SK-N-SH (cell line): ENCODE measurements around the gene POMGNT1. TPM values are rescaled to one million over a fixed set of nuclear protein-coding genes. Genes with fewer than 3 reads are reported as not detected.

ENCODE experiments used
- CTCF ChIA-PET: fragments of 300-600, 350-600 bp; formaldehyde crosslinking; extraction: SDS; loops from one replicate; lab custom pipeline; 2021; lab: Yijun Ruan, JAX
- POLR2A ChIA-PET: fragments of 350-600 bp; sonication (Branson Sonifier 250); formaldehyde crosslinking; extraction: SDS; loops from one replicate; lab custom pipeline; 2020; ENCODE audit warnings: antibody characterized with exemption, inconsistent platforms; lab: Yijun Ruan, JAX
- DNase-seq: peaks from one replicate; pipeline ENCODE4 v3.0.0; 2012
- H2AFZ ChIP-seq: fragments of 200-600 bp; sonication (generic); 2 replicates; pipeline ENCODE4 v1.8.1; 2016; ENCODE audit warnings: antibody characterized with exemption, mild to moderate bottlenecking, low read depth
- H3F3A ChIP-seq: fragments of 200-600 bp; sonication (generic); replicated peaks from 2 replicates; pipeline ENCODE3; 2016; ENCODE audit warnings: antibody characterized with exemption, mild to moderate bottlenecking; ENCODE audit not compliant: insufficient read depth
- H3K27ac ChIP-seq, 2 experiments: fragments of 200-500 bp in 1 of 2; fragments of 200-600 bp in 1 of 2; sonication (Bioruptor generic) in 1 of 2; sonication (generic), shearing (Covaris generic) in 1 of 2; 2 replicates each; pipeline versions ENCODE4 v1.5.1 to v1.6.1; 2014 to 2016; ENCODE audit warnings: low read depth in 2 of 2, inconsistent platforms in 1 of 2, low read length in 1 of 2, mild to moderate bottlenecking in 1 of 2, mixed read lengths in 1 of 2
- H3K27me3 ChIP-seq: fragments of 200-600 bp; sonication (generic), shearing (Covaris generic); 2 replicates; pipeline ENCODE4 v1.6.1; 2016; ENCODE audit warnings: mixed run types; ENCODE audit not compliant: insufficient read depth
- H3K36me3 ChIP-seq, 2 experiments: fragments of 200-500 bp in 1 of 2; fragments of 200-600 bp in 1 of 2; sonication (Bioruptor generic) in 1 of 2; sonication (generic) in 1 of 2; replicated peaks in 1 of 2; 2 replicates each; pipeline versions ENCODE3 to v1.5.1; 2014 to 2016; ENCODE audit warnings: low read length in 1 of 2, mild to moderate bottlenecking in 1 of 2; ENCODE audit not compliant: insufficient read depth in 2 of 2, control insufficient read depth in 1 of 2
- H3K4me1 ChIP-seq, 2 experiments: fragments of 200-500 bp in 1 of 2; fragments of 200-600 bp in 1 of 2; sonication (Bioruptor generic) in 1 of 2; sonication (generic), shearing (Covaris generic) in 1 of 2; 2 replicates each; pipeline versions ENCODE4 v1.5.1 to v1.6.1; 2014 to 2016; ENCODE audit warnings: low read depth in 1 of 2, low read length in 1 of 2, mixed run types in 1 of 2; ENCODE audit not compliant: insufficient read depth in 2 of 2, control insufficient read depth in 1 of 2
- H3K4me2 ChIP-seq: fragments of 200-600 bp; sonication (generic), shearing (Covaris generic); 2 replicates; pipeline ENCODE4 v1.6.1; 2017; ENCODE audit warnings: mixed run types
- H3K4me3 ChIP-seq, 2 experiments: fragments of 200-500 bp in 1 of 2; fragments of 200-600 bp in 1 of 2; sonication (Bioruptor generic) in 1 of 2; sonication (generic), shearing (Covaris generic) in 1 of 2; 2 replicates each; pipeline versions ENCODE4 v1.5.1 to v1.8.1; 2014 to 2016; ENCODE audit warnings: low read depth in 2 of 2, inconsistent platforms in 1 of 2, low read length in 1 of 2, mild to moderate bottlenecking in 1 of 2, mixed read lengths in 1 of 2, moderate library complexity in 1 of 2
- H3K79me2 ChIP-seq: fragments of 200-600 bp; sonication (generic); 2 replicates; pipeline ENCODE4 v1.8.1; 2017; ENCODE audit warnings: mild to moderate bottlenecking; ENCODE audit not compliant: insufficient read depth
- H3K9ac ChIP-seq: fragments of 200-600 bp; sonication (generic); 2 replicates; pipeline ENCODE4 v1.6.1; 2017; ENCODE audit warnings: mixed run types
- H3K9me2 ChIP-seq: fragments of 200-600 bp; sonication (generic); 2 replicates; pipeline ENCODE4 v1.6.1; 2017; ENCODE audit warnings: mixed run types
- H3K9me3 ChIP-seq: fragments of 200-600 bp; sonication (generic); 2 replicates; pipeline ENCODE4 v1.6.1; 2017; ENCODE audit warnings: mixed run types, mild to moderate bottlenecking, moderate library complexity
- H4K20me1 ChIP-seq: fragments of 200-600 bp; sonication (generic); 2 replicates; pipeline ENCODE4 v1.6.1; 2017; ENCODE audit warnings: mild to moderate bottlenecking, mixed run types; ENCODE audit not compliant: insufficient read depth
- ELF1 ChIP-seq: IDR thresholded peaks from 2 replicates; pipeline ENCODE4 v1.4.0; 2012
- FOSL2 ChIP-seq: IDR thresholded peaks from 2 replicates; pipeline ENCODE4 v1.4.0; 2012; ENCODE audit warnings: low read depth, mild to moderate bottlenecking, moderate library complexity, borderline replicate concordance
- FOXM1 ChIP-seq: IDR thresholded peaks from 2 replicates; pipeline ENCODE4 v1.4.0; 2012; ENCODE audit warnings: low read depth, mild to moderate bottlenecking
- GATA2 ChIP-seq: sonication (generic); formaldehyde crosslinking; IDR thresholded peaks from 2 replicates; pipeline ENCODE4 v1.5.0; 2020; ENCODE audit warnings: mild to moderate bottlenecking, missing genetic modification reagents
- NFIC ChIP-seq: IDR thresholded peaks from 2 replicates; pipeline ENCODE4 v1.4.0; 2012; ENCODE audit warnings: borderline replicate concordance
- RAD21 ChIP-seq: IDR thresholded peaks from 2 replicates; pipeline ENCODE4 v1.6.1; 2012; ENCODE audit warnings: mild to moderate bottlenecking, low read length
- RCOR1 ChIP-seq: fragments of 150-350 bp; IDR thresholded peaks from 2 replicates; pipeline ENCODE4 v1.6.1; 2017; ENCODE audit warnings: antibody characterized with exemption, low read length
- SIN3A ChIP-seq: IDR thresholded peaks from 2 replicates; pipeline ENCODE4 v1.6.1; 2012; ENCODE audit warnings: low read depth, mild to moderate bottlenecking, low read length, moderate library complexity, borderline replicate concordance
- TEAD4 ChIP-seq: IDR thresholded peaks from 2 replicates; pipeline ENCODE4 v1.4.0; 2012; ENCODE audit warnings: mild to moderate bottlenecking, borderline replicate concordance; ENCODE audit not compliant: insufficient read depth
- WGBS: methylation state at CpG from one replicate; pipeline ENCODE4 v1.1.6; 2017; ENCODE audit warnings: low lambda C conversion rate; 5-methylcytosine and 5-hydroxymethylcytosine counted together
- polyA plus RNA-seq, 3 experiments: library from polyadenylated mRNA; depleted of rRNA; stranded (reverse); fragments of >200 nt; gene quantifications; 2 replicates each; pipeline ENCODE4 v1.2.3, GENCODE V29; 2012
- TF ChIP-seq, protein P1 (sequence below): IDR thresholded peaks from 2 replicates; pipeline ENCODE4 v1.4.0; 2012; ENCODE audit warnings: low read depth, borderline replicate concordance
- TF ChIP-seq, protein P2 (sequence below): fragments of 200-600 bp; sonication (generic); IDR thresholded peaks from 2 replicates; pipeline ENCODE4 v1.6.1; 2017; ENCODE audit warnings: antibody characterized with exemption, mild to moderate bottlenecking, moderate library complexity

The POMGNT1 gene
- polyA plus RNA-seq, 1 of the 3 experiments (the other 2 are of a cell fraction), result 165 TPM

DNA sequence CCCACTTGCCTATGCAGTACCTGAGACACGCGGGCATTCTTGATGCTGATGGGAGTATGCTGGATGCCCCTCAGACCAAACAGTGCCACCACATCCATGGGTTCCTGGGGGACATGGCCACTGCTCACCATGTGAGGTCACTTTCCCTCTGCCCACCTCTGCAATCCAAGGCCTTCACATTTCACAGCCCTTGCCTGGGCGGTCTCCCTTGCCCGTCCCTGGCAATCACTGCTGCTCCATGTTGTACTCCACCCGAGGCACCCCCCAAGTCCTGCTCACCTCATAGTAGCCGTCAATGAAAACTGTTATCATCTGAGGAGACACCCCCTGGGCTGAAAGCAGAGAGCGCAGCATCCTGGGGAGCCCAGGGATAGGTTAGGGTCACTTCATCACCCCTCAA is 4.9 kb downstream of the POMGNT1 start:
- TF ChIP-seq, protein P1, sequence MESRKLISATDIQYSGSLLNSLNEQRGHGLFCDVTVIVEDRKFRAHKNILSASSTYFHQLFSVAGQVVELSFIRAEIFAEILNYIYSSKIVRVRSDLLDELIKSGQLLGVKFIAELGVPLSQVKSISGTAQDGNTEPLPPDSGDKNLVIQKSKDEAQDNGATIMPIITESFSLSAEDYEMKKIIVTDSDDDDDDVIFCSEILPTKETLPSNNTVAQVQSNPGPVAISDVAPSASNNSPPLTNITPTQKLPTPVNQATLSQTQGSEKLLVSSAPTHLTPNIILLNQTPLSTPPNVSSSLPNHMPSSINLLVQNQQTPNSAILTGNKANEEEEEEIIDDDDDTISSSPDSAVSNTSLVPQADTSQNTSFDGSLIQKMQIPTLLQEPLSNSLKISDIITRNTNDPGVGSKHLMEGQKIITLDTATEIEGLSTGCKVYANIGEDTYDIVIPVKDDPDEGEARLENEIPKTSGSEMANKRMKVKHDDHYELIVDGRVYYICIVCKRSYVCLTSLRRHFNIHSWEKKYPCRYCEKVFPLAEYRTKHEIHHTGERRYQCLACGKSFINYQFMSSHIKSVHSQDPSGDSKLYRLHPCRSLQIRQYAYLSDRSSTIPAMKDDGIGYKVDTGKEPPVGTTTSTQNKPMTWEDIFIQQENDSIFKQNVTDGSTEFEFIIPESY, result no peak
- no peak for TF ChIP-seq RAD21
- TF ChIP-seq NFIC, result no peak
- TF ChIP-seq SIN3A, result no peak
- TF ChIP-seq GATA2 (CRISPR knock-in tag), result no peak
- no peak for TF ChIP-seq FOSL2
- TF ChIP-seq FOXM1, result no peak
- TF ChIP-seq TEAD4, result no peak
- no peak for TF ChIP-seq RCOR1
- TF ChIP-seq ELF1, result no peak
- Histone ChIP-seq H3K36me3 (peaks cover 13 to 69% of the 10 kb centered on the region in 2 experiments), H3K9ac (no peak overlapping the region), H3K4me3 (no peak overlapping the region), H3K9me2 (no peaks in the 10 kb centered on the region), H3K27me3 (no peaks in the 10 kb centered on the region), H2AFZ (no peak overlapping the region), H3K9me3 (no peaks in the 10 kb centered on the region), H3K4me1 (peaks cover 5 to 14% of the 10 kb centered on the region in 2 experiments; a peak in 2 of 4 replicates), H4K20me1 (no peaks in the 10 kb centered on the region), H3F3A (no peaks in the 10 kb centered on the region), H3K4me2 (no peak overlapping the region), H3K27ac (no peak overlapping the region), H3K79me2 (peaks cover 28% of the 10 kb centered on the region)
- ChIA-PET CTCF (no interaction called here), POLR2A (interaction anchor here (0.5 to 1.1 kb wide), 2 partner anchors 8 to 32 kb away, joined by 3 to 4 read pairs; no protein-coding TSS in a partner anchor)
- 94% methylated on average over 5 of the region's 7 CpGs for WGBS
- DNase-seq, result no peak

DNA sequence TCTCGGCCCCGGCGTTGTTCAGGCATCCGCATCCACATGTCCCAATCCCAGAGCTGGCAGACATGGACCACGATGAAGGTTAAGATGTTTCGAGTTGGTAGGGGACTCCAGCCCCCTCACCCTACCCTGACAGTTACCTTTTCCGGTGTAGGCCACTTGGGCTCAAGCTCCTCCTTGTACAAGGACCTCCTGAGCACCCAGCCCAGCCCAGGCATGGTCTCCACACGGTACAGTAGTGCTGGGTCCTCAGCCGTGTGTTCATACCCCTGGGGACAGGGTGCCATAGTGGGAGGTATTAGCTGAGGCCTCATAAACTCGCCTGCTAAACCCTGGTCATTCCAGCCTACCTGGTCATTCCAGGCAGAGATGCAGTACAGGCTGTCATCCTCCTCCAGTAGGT is 6.1 kb downstream of the POMGNT1 start:
- Histone ChIP-seq H3K27ac (no peak overlapping the region), H3F3A (no peaks in the 10 kb centered on the region), H3K9ac (no peak overlapping the region), H4K20me1 (no peaks in the 10 kb centered on the region), H3K79me2 (peaks cover 20% of the 10 kb centered on the region; the same call in 1 of the 2 replicates), H3K4me1 (peaks cover 2 to 7% of the 10 kb centered on the region in 2 experiments; a peak in 2 of 4 replicates), H3K4me2 (no peak overlapping the region), H3K27me3 (no peaks in the 10 kb centered on the region), H2AFZ (no peak overlapping the region), H3K9me2 (no peaks in the 10 kb centered on the region), H3K36me3 (peaks cover 13 to 79% of the 10 kb centered on the region in 2 experiments), H3K4me3 (no peak overlapping the region), H3K9me3 (no peaks in the 10 kb centered on the region)
- no peak for TF ChIP-seq TEAD4
- TF ChIP-seq, protein P2, sequence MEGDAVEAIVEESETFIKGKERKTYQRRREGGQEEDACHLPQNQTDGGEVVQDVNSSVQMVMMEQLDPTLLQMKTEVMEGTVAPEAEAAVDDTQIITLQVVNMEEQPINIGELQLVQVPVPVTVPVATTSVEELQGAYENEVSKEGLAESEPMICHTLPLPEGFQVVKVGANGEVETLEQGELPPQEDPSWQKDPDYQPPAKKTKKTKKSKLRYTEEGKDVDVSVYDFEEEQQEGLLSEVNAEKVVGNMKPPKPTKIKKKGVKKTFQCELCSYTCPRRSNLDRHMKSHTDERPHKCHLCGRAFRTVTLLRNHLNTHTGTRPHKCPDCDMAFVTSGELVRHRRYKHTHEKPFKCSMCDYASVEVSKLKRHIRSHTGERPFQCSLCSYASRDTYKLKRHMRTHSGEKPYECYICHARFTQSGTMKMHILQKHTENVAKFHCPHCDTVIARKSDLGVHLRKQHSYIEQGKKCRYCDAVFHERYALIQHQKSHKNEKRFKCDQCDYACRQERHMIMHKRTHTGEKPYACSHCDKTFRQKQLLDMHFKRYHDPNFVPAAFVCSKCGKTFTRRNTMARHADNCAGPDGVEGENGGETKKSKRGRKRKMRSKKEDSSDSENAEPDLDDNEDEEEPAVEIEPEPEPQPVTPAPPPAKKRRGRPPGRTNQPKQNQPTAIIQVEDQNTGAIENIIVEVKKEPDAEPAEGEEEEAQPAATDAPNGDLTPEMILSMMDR, result no peak
- CTCF ChIA-PET, result no interaction called here
- DNase-seq, result no peak
- POLR2A ChIA-PET, result no interaction called here
- WGBS, result 97% methylated on average over 9 of the region's 10 CpGs
